Measurements from ENCODE around the gene TMEM43.

The TMEM43 gene

DNA sequence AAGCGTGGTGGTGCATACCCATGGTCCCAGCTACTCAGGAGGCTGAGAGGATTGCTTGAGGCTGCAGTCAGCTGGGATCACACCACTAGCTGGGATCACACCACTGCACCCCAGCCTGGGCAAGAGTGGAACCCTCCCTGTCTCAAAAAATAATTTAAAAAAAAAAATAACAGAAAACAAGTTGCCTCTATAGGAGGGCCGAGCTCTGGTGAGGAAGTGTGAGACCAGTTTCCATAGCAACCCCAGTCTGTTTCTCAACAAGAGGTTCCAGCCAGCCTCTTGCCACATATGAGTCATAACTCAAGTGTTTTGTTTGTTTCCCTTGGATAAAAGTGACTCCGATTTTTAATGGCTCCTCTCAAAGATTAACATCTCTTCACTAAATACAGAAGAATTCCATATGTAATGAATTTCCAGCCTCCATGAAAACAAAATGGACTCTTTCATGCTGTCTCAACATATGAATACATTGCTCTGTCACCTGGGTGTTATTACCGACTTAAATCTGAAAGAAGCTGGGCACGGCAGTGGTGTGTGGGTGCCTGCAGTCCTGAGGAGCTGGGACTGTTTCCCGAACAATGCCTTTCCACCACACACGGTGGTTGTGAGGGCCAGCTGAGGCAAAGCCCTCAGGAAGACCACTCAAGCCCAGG, 19.7 kb downstream of the TMEM43 start:
- H3K4me1 ChIP-seq (ENCODE audit: control insufficient read depth in 1 of 2, insufficient read depth in 2 of 2, low read length in 2 of 2): peaks cover 15 to 18% of the 10 kb centered on the region in 2 experiments
- peak overlapping the region; percentile 95 for H2BK5ac ChIP-seq (ENCODE audit: low read depth, low read length, poor library complexity)
- no CpG with 5 or more reads among the region's 7 CpGs for WGBS (ENCODE audit: extremely low coverage, insufficient coverage, insufficient read length)
- H3K27me3 ChIP-seq (ENCODE audit: insufficient read depth, low read length): no peaks in the 10 kb centered on the region
- peaks cover 11% of the 10 kb centered on the region for H3K79me1 ChIP-seq (ENCODE audit: low read length)
- peak overlapping the region; percentile 89 for H3K18ac ChIP-seq (ENCODE audit: low read length)
- no peak overlapping the region for H2AK5ac ChIP-seq (ENCODE audit: low read length)
- peak overlapping the region; percentile 53 for H3K4ac ChIP-seq (ENCODE audit: low read depth, low read length)
- H3K9me3 ChIP-seq (ENCODE audit: insufficient read depth, low read depth, low read length): peaks cover 2% of the 10 kb centered on the region
- peak overlapping the region; percentile 90 for H2BK12ac ChIP-seq (ENCODE audit: low read length)
- peak overlapping the region; percentile 94 for H2BK120ac ChIP-seq (ENCODE audit: insufficient read depth, low read length, poor library complexity)
- no peaks in the 10 kb centered on the region for H3K79me2 ChIP-seq (ENCODE audit: control insufficient read depth, insufficient read depth, low read length, poor library complexity)
- H3K4me3 ChIP-seq (ENCODE audit: low read depth, low read length): no peak overlapping the region
- peak overlapping the region; percentile 58 for H2AFZ ChIP-seq (ENCODE audit: insufficient read depth, low read length, poor library complexity)
- peak overlapping the region; percentile 95 for H3K14ac ChIP-seq (ENCODE audit: low read length)
- no peak overlapping the region for H3K9ac ChIP-seq (ENCODE audit: low read length)
- H4K91ac ChIP-seq (ENCODE audit: low read depth, low read length): peak overlapping the region; percentile 82
- no peak overlapping the region for H4K12ac ChIP-seq (ENCODE audit: low read depth, low read length)
- peak overlapping the region; percentile 98 for H3K27ac ChIP-seq (ENCODE audit: low read depth, low read length)
- peak overlapping the region; percentile 60 for H3K4me2 ChIP-seq (ENCODE audit: low read length)
- H3K36me3 ChIP-seq (ENCODE audit: control insufficient read depth in 1 of 2, insufficient read depth in 2 of 2, low read length in 2 of 2): peaks cover 44 to 52% of the 10 kb centered on the region in 2 experiments
- H3K23ac ChIP-seq (ENCODE audit: low read length): no peak overlapping the region
- H4K8ac ChIP-seq (ENCODE audit: low read depth, low read length): peak overlapping the region; percentile 75
- peak; percentile 89 to 98 for DNase-seq

DNA sequence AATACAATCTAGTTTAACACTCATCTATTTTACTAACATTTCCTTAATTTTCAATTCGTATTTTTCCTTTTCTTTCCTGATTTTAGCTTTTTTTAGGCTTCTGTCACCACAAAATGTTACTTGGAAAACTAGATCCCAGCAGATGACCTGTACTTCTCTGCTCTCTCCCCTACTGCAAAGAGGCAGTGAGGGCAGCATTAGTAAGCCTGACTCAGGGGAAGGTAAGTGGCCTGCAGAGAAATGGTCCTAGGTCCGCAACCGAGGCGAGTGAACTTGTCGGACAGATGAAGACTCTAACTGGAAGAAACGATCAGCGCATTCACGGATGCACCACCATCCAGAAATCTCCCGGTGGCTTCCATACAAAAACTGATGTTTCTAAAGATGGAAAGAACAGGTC, 20.4 kb downstream of the TMEM43 start:
- Histone ChIP-seq H3K18ac (ENCODE audit: low read length) (no peak overlapping the region), H3K79me1 (ENCODE audit: low read length) (peaks cover 11% of the 10 kb centered on the region), H3K9ac (ENCODE audit: low read length) (no peak overlapping the region), H4K91ac (ENCODE audit: low read depth, low read length) (peak overlapping the region; percentile 11), H3K27me3 (ENCODE audit: insufficient read depth, low read length) (no peaks in the 10 kb centered on the region), H3K4me2 (ENCODE audit: low read length) (no peak overlapping the region), H3K9me3 (ENCODE audit: insufficient read depth, low read depth, low read length) (peaks cover 2% of the 10 kb centered on the region), H3K23ac (ENCODE audit: low read length) (no peak overlapping the region), H3K27ac (ENCODE audit: low read depth, low read length) (peak overlapping the region; percentile 69), H4K8ac (ENCODE audit: low read depth, low read length) (peak overlapping the region; percentile 22), H2BK12ac (ENCODE audit: low read length) (peak overlapping the region; percentile 70), H3K14ac (ENCODE audit: low read length) (no peak overlapping the region), H3K36me3 (ENCODE audit: control insufficient read depth in 1 of 2, insufficient read depth in 2 of 2, low read length in 2 of 2) (peaks cover 44 to 51% of the 10 kb centered on the region in 2 experiments), H2BK120ac (ENCODE audit: insufficient read depth, low read length, poor library complexity) (no peak overlapping the region), H2BK5ac (ENCODE audit: low read depth, low read length, poor library complexity) (peak overlapping the region; percentile 41), H2AK5ac (ENCODE audit: low read length) (no peak overlapping the region), H2AFZ (ENCODE audit: insufficient read depth, low read length, poor library complexity) (no peak overlapping the region), H3K4me3 (ENCODE audit: low read depth, low read length) (no peak overlapping the region), H3K4me1 (ENCODE audit: control insufficient read depth in 1 of 2, insufficient read depth in 2 of 2, low read length in 2 of 2) (peaks cover 15 to 18% of the 10 kb centered on the region in 2 experiments), H3K79me2 (ENCODE audit: control insufficient read depth, insufficient read depth, low read length, poor library complexity) (no peaks in the 10 kb centered on the region), H3K4ac (ENCODE audit: low read depth, low read length) (peak overlapping the region; percentile 25), H4K12ac (ENCODE audit: low read depth, low read length) (no peak overlapping the region)
- peak; percentile 26 to 56 for DNase-seq
- WGBS (ENCODE audit: extremely low coverage, insufficient coverage, insufficient read length): no CpG with 5 or more reads among the region's 9 CpGs

DNA sequence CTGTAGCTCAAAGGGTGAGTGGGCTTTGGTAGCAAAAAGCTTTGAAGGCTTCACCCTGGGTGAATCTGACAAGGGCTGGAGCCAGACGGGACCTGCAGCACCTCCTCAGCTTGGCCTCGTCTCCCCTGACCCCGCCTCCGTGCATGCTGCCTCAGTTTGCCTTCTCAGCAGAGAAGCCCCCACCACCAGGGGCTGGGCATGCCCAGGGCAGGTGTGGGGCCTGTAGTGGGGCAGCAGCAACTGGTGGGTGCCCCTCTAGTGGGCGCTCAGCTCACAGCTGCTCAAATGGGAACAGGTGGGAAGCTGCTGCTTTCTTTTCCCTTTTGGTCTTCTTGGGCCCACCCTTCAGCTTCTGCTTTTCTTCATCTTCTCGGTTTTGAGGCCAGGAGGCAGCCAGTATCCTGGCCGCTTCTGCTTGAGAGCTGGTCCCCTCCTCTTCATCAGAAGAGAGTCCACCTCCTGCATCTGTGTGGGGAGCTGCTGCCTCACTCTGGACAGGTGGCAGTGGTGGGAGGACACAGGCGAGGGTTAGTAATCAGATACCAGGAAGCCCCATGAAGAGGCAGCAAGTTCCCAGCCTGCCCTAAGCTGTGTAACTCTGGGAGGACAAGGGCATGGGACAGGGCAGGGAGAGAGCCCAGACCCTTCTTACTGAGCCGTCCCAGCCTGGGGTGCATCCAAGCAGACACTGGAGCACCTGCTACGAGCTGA, 21.0 kb downstream of the TMEM43 start:
- no peak overlapping the region for H3K9ac ChIP-seq (ENCODE audit: low read length)
- H3K4me3 ChIP-seq (ENCODE audit: low read depth, low read length): no peak overlapping the region
- no peaks in the 10 kb centered on the region for H3K79me2 ChIP-seq (ENCODE audit: control insufficient read depth, insufficient read depth, low read length, poor library complexity)
- no peak overlapping the region for H2AFZ ChIP-seq (ENCODE audit: insufficient read depth, low read length, poor library complexity)
- H3K18ac ChIP-seq (ENCODE audit: low read length): no peak overlapping the region
- no peak overlapping the region for H2BK120ac ChIP-seq (ENCODE audit: insufficient read depth, low read length, poor library complexity)
- H3K4me1 ChIP-seq (ENCODE audit: control insufficient read depth in 1 of 2, insufficient read depth in 2 of 2, low read length in 2 of 2): peaks cover 15 to 18% of the 10 kb centered on the region in 2 experiments
- H3K4me2 ChIP-seq (ENCODE audit: low read length): no peak overlapping the region
- no CpG with 5 or more reads among the region's 10 CpGs for WGBS (ENCODE audit: extremely low coverage, insufficient coverage, insufficient read length)
- peak overlapping the region; percentile 69 for H3K27ac ChIP-seq (ENCODE audit: low read depth, low read length)
- H4K12ac ChIP-seq (ENCODE audit: low read depth, low read length): no peak overlapping the region
- H2BK12ac ChIP-seq (ENCODE audit: low read length): no peak overlapping the region
- peaks cover 11% of the 10 kb centered on the region for H3K79me1 ChIP-seq (ENCODE audit: low read length)
- H2BK5ac ChIP-seq (ENCODE audit: low read depth, low read length, poor library complexity): no peak overlapping the region
- peaks cover 48 to 52% of the 10 kb centered on the region in 2 experiments for H3K36me3 ChIP-seq (ENCODE audit: control insufficient read depth in 1 of 2, insufficient read depth in 2 of 2, low read length in 2 of 2)
- H3K4ac ChIP-seq (ENCODE audit: low read depth, low read length): no peak overlapping the region
- H3K27me3 ChIP-seq (ENCODE audit: insufficient read depth, low read length): no peaks in the 10 kb centered on the region
- H4K8ac ChIP-seq (ENCODE audit: low read depth, low read length): no peak overlapping the region
- H4K91ac ChIP-seq (ENCODE audit: low read depth, low read length): peak overlapping the region; percentile 11
- H3K23ac ChIP-seq (ENCODE audit: low read length): no peak overlapping the region
- DNase-seq: no peak
- no peak overlapping the region for H3K14ac ChIP-seq (ENCODE audit: low read length)
- H2AK5ac ChIP-seq (ENCODE audit: low read length): peak overlapping the region; percentile 44
- peaks cover 2% of the 10 kb centered on the region for H3K9me3 ChIP-seq (ENCODE audit: insufficient read depth, low read depth, low read length)

DNA sequence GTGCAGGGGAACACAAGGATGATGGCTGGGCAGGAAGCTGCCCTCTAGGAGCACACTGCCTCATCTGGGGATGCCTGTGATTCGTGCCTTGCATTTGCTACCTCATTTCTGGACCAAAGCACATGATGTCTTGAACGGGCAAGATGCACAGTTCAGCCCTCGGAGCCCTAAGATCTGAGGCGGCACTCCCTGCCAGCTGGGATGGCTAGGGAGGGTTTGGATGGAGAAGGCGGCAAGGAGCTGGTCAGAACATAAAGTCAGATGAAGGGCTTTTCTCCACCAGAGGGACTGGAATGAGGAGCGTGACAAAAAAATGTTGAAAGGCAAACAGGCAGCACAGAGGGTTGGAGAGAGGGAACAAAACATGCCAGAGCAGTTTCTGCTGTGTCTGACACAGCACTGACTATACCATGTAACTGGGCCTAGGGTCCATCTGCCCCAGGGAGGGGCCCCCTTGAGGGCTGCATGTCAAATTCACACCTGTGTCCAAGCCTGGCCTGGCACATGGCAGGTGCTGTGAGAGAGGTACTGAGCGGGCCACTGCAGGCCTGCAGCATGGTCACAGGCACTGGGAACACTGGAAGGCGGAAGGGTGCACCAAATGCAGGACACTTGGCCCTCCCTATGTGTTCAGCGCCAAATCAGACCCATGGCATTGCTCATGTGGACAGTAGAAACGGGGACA, 21.7 kb downstream of the TMEM43 start:
- H2AFZ ChIP-seq (ENCODE audit: insufficient read depth, low read length, poor library complexity): no peak overlapping the region
- peaks cover 11% of the 10 kb centered on the region for H3K79me1 ChIP-seq (ENCODE audit: low read length)
- no peak overlapping the region for H3K27ac ChIP-seq (ENCODE audit: low read depth, low read length)
- no peak overlapping the region for H3K23ac ChIP-seq (ENCODE audit: low read length)
- H2BK120ac ChIP-seq (ENCODE audit: insufficient read depth, low read length, poor library complexity): no peak overlapping the region
- no peak overlapping the region for H4K12ac ChIP-seq (ENCODE audit: low read depth, low read length)
- no peaks in the 10 kb centered on the region for H3K79me2 ChIP-seq (ENCODE audit: control insufficient read depth, insufficient read depth, low read length, poor library complexity)
- H4K91ac ChIP-seq (ENCODE audit: low read depth, low read length): no peak overlapping the region
- peaks cover 2% of the 10 kb centered on the region for H3K9me3 ChIP-seq (ENCODE audit: insufficient read depth, low read depth, low read length)
- DNase-seq: peak in 1 of 2 donors; percentile 16
- H4K8ac ChIP-seq (ENCODE audit: low read depth, low read length): no peak overlapping the region
- no peak overlapping the region for H3K4ac ChIP-seq (ENCODE audit: low read depth, low read length)
- no peak overlapping the region for H3K9ac ChIP-seq (ENCODE audit: low read length)
- H3K4me1 ChIP-seq (ENCODE audit: control insufficient read depth in 1 of 2, insufficient read depth in 2 of 2, low read length in 2 of 2): peaks cover 15 to 18% of the 10 kb centered on the region in 2 experiments
- H2AK5ac ChIP-seq (ENCODE audit: low read length): peak overlapping the region; percentile 44
- no peak overlapping the region for H3K4me2 ChIP-seq (ENCODE audit: low read length)
- no peak overlapping the region for H2BK5ac ChIP-seq (ENCODE audit: low read depth, low read length, poor library complexity)
- peaks cover 49 to 52% of the 10 kb centered on the region in 2 experiments for H3K36me3 ChIP-seq (ENCODE audit: control insufficient read depth in 1 of 2, insufficient read depth in 2 of 2, low read length in 2 of 2)
- no peaks in the 10 kb centered on the region for H3K27me3 ChIP-seq (ENCODE audit: insufficient read depth, low read length)
- WGBS (ENCODE audit: extremely low coverage, insufficient coverage, insufficient read length): no CpG with 5 or more reads among the region's 10 CpGs
- H3K14ac ChIP-seq (ENCODE audit: low read length): no peak overlapping the region
- H3K18ac ChIP-seq (ENCODE audit: low read length): no peak overlapping the region
- no peak overlapping the region for H2BK12ac ChIP-seq (ENCODE audit: low read length)
- H3K4me3 ChIP-seq (ENCODE audit: low read depth, low read length): no peak overlapping the region
